ENCODE measurements around the gene ITGAX. TPM values are rescaled to one million over a fixed set of nuclear protein-coding genes. Genes with fewer than 3 reads are reported as not detected.

Gene ITGAX
- total RNA-seq, 2 experiments from 2014 or later = not detected

DNA sequence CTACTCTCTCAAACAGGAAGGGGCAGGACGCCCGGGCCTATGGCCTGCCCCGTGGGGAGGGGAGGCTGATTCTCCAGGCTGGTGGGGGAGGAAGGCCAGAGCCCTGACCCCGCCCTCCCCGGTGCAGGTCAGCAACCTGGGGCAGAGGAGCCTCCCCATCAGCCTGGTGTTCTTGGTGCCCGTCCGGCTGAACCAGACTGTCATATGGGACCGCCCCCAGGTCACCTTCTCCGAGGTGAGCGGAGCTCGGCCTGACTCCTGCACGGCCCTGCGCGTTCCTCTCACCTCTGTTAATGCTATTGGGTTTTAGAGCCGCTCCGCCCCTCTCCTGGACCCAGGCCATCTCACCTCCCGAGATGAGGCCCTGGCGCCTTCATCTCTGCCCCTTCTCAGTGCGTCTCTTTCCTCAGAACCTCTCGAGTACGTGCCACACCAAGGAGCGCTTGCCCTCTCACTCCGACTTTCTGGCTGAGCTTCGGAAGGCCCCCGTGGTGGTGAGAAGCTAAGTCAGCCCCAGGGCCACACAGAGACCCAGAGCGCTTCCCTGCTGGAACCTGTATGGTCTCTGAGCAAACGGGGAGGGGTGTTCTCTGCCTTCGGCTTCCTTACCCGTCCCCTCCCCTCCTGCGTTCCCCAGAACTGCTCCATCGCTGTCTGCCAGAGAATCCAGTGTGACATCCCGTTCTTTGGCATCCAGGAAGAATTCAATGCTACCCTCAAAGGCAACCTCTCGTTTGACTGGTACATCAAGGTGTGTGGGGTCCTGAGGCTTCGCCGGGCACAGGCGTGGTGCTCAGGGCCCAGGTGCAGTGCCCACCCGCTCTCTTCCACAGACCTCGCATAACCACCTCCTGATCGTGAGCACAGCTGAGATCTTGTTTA lies 25.1 kb upstream of the ITGAX start:
- H3K4me2 ChIP-seq (ENCODE audit: low read length) = no peak overlapping the region
- no peak overlapping the region for H2AFZ ChIP-seq (ENCODE audit: low read length)
- POLR2A ChIA-PET = no interaction called here
- no peaks in the 10 kb centered on the region for H3K79me2 ChIP-seq (ENCODE audit: insufficient read depth, low read depth, low read length)
- no peak overlapping the region for H3K27ac ChIP-seq (ENCODE audit: low read depth, low read length, poor library complexity, severe bottlenecking)
- no peaks in the 10 kb centered on the region for H3K9me2 ChIP-seq (ENCODE audit: insufficient read depth, low read length)
- no peak for DNase-seq (ENCODE audit: low spot score)
- H3K4me3 ChIP-seq (ENCODE audit: low read depth, low read length, poor library complexity, severe bottlenecking) = no peak overlapping the region
- no peak for TF ChIP-seq EZH2phosphoT487 (IDR thresholded peaks at IDR 0.05; ENCODE audit: borderline replicate concordance, low read depth, low read length)
- TF ChIP-seq, protein P1, sequence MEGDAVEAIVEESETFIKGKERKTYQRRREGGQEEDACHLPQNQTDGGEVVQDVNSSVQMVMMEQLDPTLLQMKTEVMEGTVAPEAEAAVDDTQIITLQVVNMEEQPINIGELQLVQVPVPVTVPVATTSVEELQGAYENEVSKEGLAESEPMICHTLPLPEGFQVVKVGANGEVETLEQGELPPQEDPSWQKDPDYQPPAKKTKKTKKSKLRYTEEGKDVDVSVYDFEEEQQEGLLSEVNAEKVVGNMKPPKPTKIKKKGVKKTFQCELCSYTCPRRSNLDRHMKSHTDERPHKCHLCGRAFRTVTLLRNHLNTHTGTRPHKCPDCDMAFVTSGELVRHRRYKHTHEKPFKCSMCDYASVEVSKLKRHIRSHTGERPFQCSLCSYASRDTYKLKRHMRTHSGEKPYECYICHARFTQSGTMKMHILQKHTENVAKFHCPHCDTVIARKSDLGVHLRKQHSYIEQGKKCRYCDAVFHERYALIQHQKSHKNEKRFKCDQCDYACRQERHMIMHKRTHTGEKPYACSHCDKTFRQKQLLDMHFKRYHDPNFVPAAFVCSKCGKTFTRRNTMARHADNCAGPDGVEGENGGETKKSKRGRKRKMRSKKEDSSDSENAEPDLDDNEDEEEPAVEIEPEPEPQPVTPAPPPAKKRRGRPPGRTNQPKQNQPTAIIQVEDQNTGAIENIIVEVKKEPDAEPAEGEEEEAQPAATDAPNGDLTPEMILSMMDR (conservative IDR thresholded peaks at IDR 0.05; ENCODE audit: low read length) = no peak
- no TSS peak for BruUV-seq (replicated peaks)
- H4K20me1 ChIP-seq (ENCODE audit: insufficient read depth, low read length) = no peaks in the 10 kb centered on the region
- H3K4me1 ChIP-seq (ENCODE audit: insufficient read depth, low read length, poor library complexity, severe bottlenecking) = no peaks in the 10 kb centered on the region
- H3K9me3 ChIP-seq (ENCODE audit: low read length) = no peaks in the 10 kb centered on the region
- CTCF ChIA-PET (ENCODE audit: unreplicated experiment) = no interaction called here
- H3K36me3 ChIP-seq (ENCODE audit: insufficient read depth, low read length) = no peaks in the 10 kb centered on the region
- intact Hi-C loops (cut with micrococcal nuclease; ENCODE audit: unreplicated experiment) = loop anchor here (5.0 kb wide), 1 partner anchor 112 kb away; the partner anchor contains the start of gene ZNF843

DNA sequence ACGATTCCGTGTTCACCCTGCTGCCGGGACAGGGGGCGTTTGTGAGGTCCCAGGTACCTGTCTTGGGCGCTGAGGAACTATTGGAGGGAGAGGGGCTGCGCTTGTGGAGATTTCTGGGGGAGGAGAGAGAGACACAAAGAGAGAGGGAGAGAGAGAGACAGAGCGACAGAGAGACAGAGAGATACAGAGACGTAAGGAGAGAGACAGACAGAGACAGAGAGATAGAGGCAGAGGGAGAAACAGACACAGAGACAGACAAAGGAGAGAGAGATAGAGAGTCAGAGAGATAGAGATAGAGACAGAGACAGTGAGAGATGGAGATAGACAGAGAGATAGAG lies 24.5 kb upstream of the ITGAX start:
- CTCF ChIA-PET (ENCODE audit: unreplicated experiment) = no interaction called here
- H4K20me1 ChIP-seq (ENCODE audit: insufficient read depth, low read length) = no peaks in the 10 kb centered on the region
- no peak overlapping the region for H2AFZ ChIP-seq (ENCODE audit: low read length)
- H3K4me2 ChIP-seq (ENCODE audit: low read length) = no peak overlapping the region
- H3K79me2 ChIP-seq (ENCODE audit: insufficient read depth, low read depth, low read length) = no peaks in the 10 kb centered on the region
- TF ChIP-seq EZH2phosphoT487 (IDR thresholded peaks at IDR 0.05; ENCODE audit: borderline replicate concordance, low read depth, low read length) = no peak
- TF ChIP-seq, protein P1 (conservative IDR thresholded peaks at IDR 0.05; ENCODE audit: low read length) = no peak
- intact Hi-C loops (cut with micrococcal nuclease; ENCODE audit: unreplicated experiment) = loop anchor here (5.0 kb wide), 1 partner anchor 112 kb away; the partner anchor contains the start of gene ZNF843
- no peak for DNase-seq (ENCODE audit: low spot score)
- H3K4me3 ChIP-seq (ENCODE audit: low read depth, low read length, poor library complexity, severe bottlenecking) = no peak overlapping the region
- H3K27ac ChIP-seq (ENCODE audit: low read depth, low read length, poor library complexity, severe bottlenecking) = no peak overlapping the region
- H3K4me1 ChIP-seq (ENCODE audit: insufficient read depth, low read length, poor library complexity, severe bottlenecking) = no peaks in the 10 kb centered on the region
- H3K36me3 ChIP-seq (ENCODE audit: insufficient read depth, low read length) = no peaks in the 10 kb centered on the region
- POLR2A ChIA-PET = no interaction called here
- H3K9me2 ChIP-seq (ENCODE audit: insufficient read depth, low read length) = no peaks in the 10 kb centered on the region
- H3K9me3 ChIP-seq (ENCODE audit: low read length) = no peaks in the 10 kb centered on the region
- BruUV-seq (replicated peaks) = no TSS peak

DNA sequence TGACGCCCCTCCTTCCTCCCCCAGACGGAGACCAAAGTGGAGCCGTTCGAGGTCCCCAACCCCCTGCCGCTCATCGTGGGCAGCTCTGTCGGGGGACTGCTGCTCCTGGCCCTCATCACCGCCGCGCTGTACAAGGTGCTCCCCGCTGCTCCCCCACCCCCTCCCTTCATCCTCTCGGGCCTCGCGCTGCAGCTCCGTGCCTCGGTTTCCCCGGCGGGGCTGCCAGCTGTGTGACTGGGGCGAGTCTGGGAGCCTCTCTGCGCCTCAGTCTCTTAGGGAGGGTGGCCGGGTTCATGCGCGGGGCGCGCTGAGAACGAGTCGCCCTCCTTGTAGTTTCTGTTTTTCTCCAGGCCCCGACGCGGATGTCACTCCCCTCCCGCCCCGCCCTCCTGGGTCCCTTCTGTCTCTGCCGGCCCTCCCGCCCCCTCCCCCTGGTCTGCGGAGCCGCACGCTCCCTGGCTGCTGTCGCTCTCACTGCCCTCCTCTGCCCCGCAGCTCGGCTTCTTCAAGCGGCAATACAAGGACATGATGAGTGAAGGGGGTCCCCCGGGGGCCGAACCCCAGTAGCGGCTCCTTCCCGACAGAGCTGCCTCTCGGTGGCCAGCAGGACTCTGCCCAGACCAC lies 23.7 kb upstream of the ITGAX start:
- H3K4me2 ChIP-seq (ENCODE audit: low read length) = no peak overlapping the region
- H3K4me1 ChIP-seq (ENCODE audit: insufficient read depth, low read length, poor library complexity, severe bottlenecking) = no peaks in the 10 kb centered on the region
- no peak overlapping the region for H3K4me3 ChIP-seq (ENCODE audit: low read depth, low read length, poor library complexity, severe bottlenecking)
- no peak for DNase-seq (ENCODE audit: low spot score)
- no peaks in the 10 kb centered on the region for H3K9me2 ChIP-seq (ENCODE audit: insufficient read depth, low read length)
- H3K79me2 ChIP-seq (ENCODE audit: insufficient read depth, low read depth, low read length) = no peaks in the 10 kb centered on the region
- no peak overlapping the region for H2AFZ ChIP-seq (ENCODE audit: low read length)
- H3K27ac ChIP-seq (ENCODE audit: low read depth, low read length, poor library complexity, severe bottlenecking) = no peak overlapping the region
- intact Hi-C loops (cut with micrococcal nuclease; ENCODE audit: unreplicated experiment) = loop anchor here (5.0 kb wide), 1 partner anchor 111 kb away; the partner anchor contains the start of gene ZNF843
- no peak for TF ChIP-seq EZH2phosphoT487 (IDR thresholded peaks at IDR 0.05; ENCODE audit: borderline replicate concordance, low read depth, low read length)
- TF ChIP-seq, protein P1 (conservative IDR thresholded peaks at IDR 0.05; ENCODE audit: low read length) = no peak
- H4K20me1 ChIP-seq (ENCODE audit: insufficient read depth, low read length) = no peaks in the 10 kb centered on the region
- ChIA-PET POLR2A (no interaction called here), CTCF (ENCODE audit: unreplicated experiment) (interaction anchor here (0.5 kb wide), 1 partner anchor 65 kb away, joined by 3 read pairs; no protein-coding TSS in a partner anchor)
- no TSS peak for BruUV-seq (replicated peaks)
- H3K36me3 ChIP-seq (ENCODE audit: insufficient read depth, low read length) = no peaks in the 10 kb centered on the region
- no peaks in the 10 kb centered on the region for H3K9me3 ChIP-seq (ENCODE audit: low read length)
